ENCODE results near the gene ITLN1.
A peak's percentile ranks its signal among the peaks of the same experiment; 100 is the strongest.

ITLN1 gene

DNA sequence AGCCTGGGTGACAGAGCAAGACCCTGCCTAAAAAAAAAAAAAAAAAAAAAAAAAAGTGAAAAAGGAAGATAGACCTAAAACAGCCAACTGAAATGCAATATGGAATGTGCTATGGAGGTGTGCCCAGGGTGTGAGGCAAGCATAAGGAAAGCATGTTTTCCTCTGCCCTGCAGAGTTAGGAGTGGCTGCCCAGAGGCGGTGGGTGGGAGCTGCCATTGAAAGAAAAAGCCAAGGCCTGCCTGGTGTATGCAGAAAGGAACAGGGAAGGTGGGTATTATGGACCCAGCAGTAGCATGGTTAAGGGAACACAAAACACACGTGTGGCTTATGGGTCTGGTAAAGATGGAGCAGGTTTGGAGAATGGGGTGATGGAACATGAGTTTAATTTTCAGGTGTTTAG lies 31.2 kb downstream of the ITLN1 start:
- no peak for DNase-seq

- DNase-seq = no peak
These were observed 32.0 kb downstream of the ITLN1 start for GRCh38 chr1:160853014-160853413.

- DNase-seq = no peak
These were observed 34.0 kb downstream of the ITLN1 start for GRCh38 chr1:160850993-160851392.

- DNase-seq = peak; percentile 13
These were observed 34.4 kb downstream of the ITLN1 start for GRCh38 chr1:160850541-160850940.

- DNase-seq = no peak
These were observed 38.7 kb downstream of the ITLN1 start for GRCh38 chr1:160846281-160846680.

- DNase-seq = no peak
These were observed 40.3 kb downstream of the ITLN1 start for GRCh38 chr1:160844447-160845232.

GRCh38 chr1:160841079-160841478 lies 43.9 kb downstream of the ITLN1 start:
- DNase-seq = no peak

DNA sequence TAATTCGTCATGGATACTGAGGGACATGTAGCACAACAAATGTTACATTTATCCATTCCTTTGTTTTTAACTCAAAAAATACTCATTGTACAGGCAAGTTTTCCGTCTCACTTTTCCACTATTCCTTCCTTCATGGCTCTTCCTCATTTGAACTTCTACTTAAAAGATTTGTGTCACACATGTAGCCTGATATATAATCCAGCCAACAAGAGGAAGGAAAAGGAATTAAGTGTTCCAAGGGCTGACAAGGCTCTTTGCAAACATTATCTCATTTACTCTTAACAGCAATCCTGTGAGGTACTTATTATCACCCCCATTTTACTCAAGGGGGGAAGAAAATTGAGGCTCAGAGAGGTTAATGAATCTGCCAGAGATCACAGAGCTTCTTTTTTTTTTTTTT lies 45.2 kb downstream of the ITLN1 start:
- DNase-seq = no peak

DNA sequence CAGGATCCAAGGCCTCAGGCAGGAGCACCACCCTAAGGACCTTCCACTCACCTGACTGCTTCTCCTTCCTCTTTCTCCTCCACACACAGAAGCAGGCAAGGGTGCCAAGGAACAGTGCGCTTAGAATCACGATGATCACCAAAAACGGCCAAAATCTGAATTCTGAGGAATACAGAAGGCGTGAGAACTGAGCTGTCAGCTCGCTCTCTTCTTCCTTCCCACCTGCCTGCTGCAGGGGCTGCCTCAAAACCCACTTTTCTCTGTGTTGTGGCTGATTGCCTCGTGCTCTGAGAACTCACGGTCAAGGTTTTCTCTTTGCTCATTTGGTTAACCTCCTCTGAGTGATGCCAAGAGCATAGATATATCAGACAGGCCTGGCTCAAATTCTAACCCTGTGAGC lies 46.1 kb downstream of the ITLN1 start:
- no peak for DNase-seq

- peak; percentile 86 for DNase-seq
These were observed 47.3 kb downstream of the ITLN1 start for GRCh38 chr1:160837558-160838205.

DNA sequence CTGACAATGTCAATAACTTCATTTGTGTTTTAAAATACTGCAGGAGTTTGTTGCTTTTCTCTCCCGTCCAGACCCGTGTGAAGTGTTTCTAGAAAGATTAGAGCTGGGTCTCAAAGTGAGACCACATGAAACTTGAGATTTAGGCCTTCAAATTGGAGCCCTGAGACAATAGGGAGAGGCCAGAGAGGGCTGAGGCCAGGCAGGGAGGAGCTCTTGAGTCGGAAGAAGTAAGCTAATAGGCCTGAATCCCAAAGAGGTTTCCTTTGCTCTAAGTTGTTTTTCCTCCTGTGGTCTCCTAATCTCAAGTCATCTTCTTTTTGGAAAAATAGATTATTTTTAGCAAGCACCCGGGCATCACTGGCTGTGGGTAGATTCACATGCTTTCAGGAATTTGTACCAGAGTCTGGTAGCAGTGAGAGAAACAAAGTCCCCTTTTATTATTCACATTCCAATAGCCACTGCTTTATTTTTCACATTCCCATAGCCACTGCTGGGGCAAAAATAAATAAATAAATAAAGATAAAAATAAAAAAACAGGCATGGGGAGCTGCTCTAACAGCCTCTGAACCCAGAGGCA lies 47.9 kb downstream of the ITLN1 start:
- no peak for DNase-seq

- DNase-seq = no peak
These were observed 48.4 kb downstream of the ITLN1 start for GRCh38 chr1:160836561-160836960.

- DNase-seq = no peak
These were observed 49.2 kb downstream of the ITLN1 start for GRCh38 chr1:160835751-160836150.

GRCh38 chr1:160834945-160835565 lies 49.9 kb downstream of the ITLN1 start:
- DNase-seq = peak; percentile 54

DNA sequence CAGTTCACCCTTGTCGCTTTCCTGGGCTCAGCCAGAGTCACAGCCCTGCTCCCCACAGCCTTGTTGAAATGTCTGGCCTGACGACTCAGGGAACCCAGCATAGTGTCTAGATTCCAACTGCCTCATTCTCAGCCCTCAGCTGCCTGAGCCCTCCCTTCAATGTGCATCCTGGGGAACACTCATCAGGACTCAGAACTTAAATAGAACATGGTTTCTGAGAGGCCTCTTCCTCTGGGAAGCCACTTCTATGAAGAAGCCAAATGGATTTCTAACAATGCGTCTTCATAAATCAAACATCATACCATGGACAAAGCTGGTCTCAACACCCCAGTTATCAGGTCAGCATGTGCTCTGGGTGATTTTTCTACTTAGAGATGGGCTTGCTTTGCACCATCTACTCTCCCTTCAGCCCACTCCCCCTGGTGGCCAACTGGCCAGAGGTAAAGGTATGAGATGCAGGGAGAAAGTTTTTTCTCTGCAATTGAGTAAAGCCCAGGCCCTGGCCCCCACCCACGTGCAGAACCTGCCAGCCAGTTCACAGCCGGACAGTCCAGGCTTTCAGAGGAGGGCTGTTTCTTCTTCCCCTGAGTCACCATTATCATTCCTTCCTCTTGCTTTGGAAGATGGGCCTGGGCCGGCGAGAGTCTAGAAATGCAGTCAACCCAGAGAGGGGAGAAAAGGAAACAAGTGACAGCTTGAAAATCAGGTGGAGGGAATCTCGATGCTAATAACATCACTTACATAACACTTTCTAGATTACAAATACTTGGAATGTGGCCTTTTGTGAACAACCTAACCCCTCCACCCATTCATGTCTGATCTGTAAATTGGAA lies 54.4 kb downstream of the ITLN1 start:
- peak; percentile 75 for DNase-seq

DNA sequence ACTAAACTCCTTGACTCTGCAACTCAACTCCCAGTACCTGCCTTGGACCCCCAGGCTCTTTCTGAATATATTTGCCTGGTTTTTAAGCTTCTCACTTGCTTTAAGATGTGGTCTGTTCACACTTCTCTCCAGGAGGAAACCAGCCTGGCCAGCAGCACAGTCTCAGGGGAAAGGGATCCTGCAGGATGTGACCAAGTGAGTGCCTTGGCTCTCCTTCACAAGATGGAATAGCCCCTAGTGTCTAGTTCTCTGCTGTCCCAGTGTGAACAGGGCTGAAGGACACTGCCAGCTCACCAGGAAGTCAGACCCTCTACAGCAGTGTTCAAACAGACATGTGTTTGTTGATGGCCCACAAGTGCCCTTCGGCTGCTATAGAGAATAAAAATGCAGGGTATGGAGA lies 55.2 kb downstream of the ITLN1 start:
- DNase-seq = no peak

DNA sequence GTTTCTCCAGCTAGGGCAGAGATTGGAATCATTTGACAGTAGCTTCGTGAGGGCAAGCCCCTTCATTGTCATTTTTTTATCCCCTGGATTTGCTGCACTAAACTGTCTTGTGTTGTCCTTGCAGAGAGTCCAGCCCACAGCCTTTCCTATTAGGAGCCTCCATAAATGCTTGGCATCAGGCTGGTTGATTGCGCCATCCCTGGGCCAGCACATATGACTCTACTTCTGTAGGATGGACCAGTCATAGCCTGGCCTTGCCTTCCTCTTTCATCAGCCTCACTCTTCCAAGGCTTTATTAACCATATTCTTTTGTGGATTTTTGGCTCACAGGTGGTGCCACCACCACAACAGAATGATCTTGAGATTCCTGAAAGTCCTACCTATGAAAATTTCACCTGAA lies 57.6 kb downstream of the ITLN1 start:
- no peak for DNase-seq

DNA sequence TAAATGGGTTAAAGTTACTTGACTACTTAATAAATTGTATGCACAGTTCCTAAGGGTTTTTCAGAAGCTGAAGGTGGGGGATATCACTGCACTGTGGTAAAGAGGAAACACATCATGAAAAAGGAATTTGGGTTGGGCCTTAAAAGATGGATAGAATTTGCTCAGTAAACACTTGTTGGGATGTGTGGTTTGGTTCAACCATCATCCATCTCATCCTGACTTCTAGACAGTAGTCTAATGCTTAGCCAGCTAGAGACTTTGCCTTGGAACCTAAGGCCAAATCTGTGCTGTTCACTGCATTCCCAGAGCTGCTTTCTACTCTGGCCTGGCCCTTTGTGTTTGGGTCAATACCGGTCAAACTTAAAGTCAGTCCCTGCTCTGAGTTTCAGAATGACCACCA lies 58.4 kb downstream of the ITLN1 start:
- DNase-seq = no peak
